ENCODE measurements around the gene HOXD13. TPM values are rescaled to one million over a fixed set of nuclear protein-coding genes. Genes with fewer than 3 reads are reported as not detected.

The HOXD13 gene
- total and polyA plus RNA-seq, 12 donors = not detected

- peaks cover 62 to 99% (median 97%) of the 10 kb centered on the region in 7 donors for H3K27me3 ChIP-seq
- intact Hi-C loops (cut with DNase I) = loop anchor here (1.0 to 10.0 kb wide), 12 partner anchors 425 to 1020 kb away; no protein-coding TSS in a partner anchor
- peak; percentile 83 to 95 (median 92) for TF ChIP-seq CTCF (IDR thresholded peaks at IDR 0.05)
- H3K36me3 ChIP-seq = no peaks in the 10 kb centered on the region
- ATAC-seq (peak in 1 of 8 donors; percentile 56), DNase-seq (peak; percentile 39 to 78)
- H3K9me3 ChIP-seq = no peaks in the 10 kb centered on the region
- WGBS, 2 donors = 4 to 5% methylated on average over 13 of the region's 13 CpGs
- H3K27ac ChIP-seq = no peak overlapping the region
- H3K4me3 ChIP-seq = no peak overlapping the region
- H3K4me1 ChIP-seq = peaks cover 0 to 52% (median 25%) of the 10 kb centered on the region in 9 donors
Observed at GRCh38 chr2:176126929-176127773, 34.6 kb downstream of the HOXD13 start.

GRCh38 chr2:176127774-176128072 is 35.2 kb downstream of the HOXD13 start:
- H3K36me3 ChIP-seq = no peaks in the 10 kb centered on the region
- DNase-seq (no peak), ATAC-seq (no peak)
- H3K27ac ChIP-seq = no peak overlapping the region
- H3K4me1 ChIP-seq = peaks cover 0 to 52% (median 19%) of the 10 kb centered on the region in 9 donors
- TF ChIP-seq CTCF (IDR thresholded peaks at IDR 0.05) = no peak
- intact Hi-C loops (cut with DNase I) = loop anchor here (1.0 to 10.0 kb wide), 13 partner anchors 425 to 1020 kb away; no protein-coding TSS in a partner anchor
- H3K27me3 ChIP-seq = peaks cover 61 to 99% (median 97%) of the 10 kb centered on the region in 7 donors
- 21 to 32% methylated on average over 4 of the region's 4 CpGs for WGBS, 2 donors
- H3K9me3 ChIP-seq = no peaks in the 10 kb centered on the region
- no peak overlapping the region for H3K4me3 ChIP-seq

- Histone ChIP-seq H3K27me3 (peaks cover 61 to 99% (median 97%) of the 10 kb centered on the region in 7 donors), H3K36me3 (no peaks in the 10 kb centered on the region), H3K4me3 (peak overlapping the region in 5 of 10 donors; percentile 39 to 51 (median 43)), H3K9me3 (no peaks in the 10 kb centered on the region), H3K4me1 (peaks cover 0 to 48% (median 13%) of the 10 kb centered on the region in 9 donors), H3K27ac (no peak overlapping the region)
- TF ChIP-seq CTCF (IDR thresholded peaks at IDR 0.05) = no peak
- intact Hi-C loops (cut with DNase I) = loop anchor here (2.0 to 10.0 kb wide), 9 partner anchors 424 to 1019 kb away; no protein-coding TSS in a partner anchor
- DNase-seq = no peak
- no peak for ATAC-seq
- 10 to 16% methylated on average over 49 of the region's 49 CpGs for WGBS, 2 donors
Observed at GRCh38 chr2:176128172-176128981, 35.9 kb downstream of the HOXD13 start.

All from heart right ventricle (tissue), 16 donors.